GM12864 (cell line): ENCODE measurements around the gene PFN2.
"Not testable (repeated sequence)": the region's sequence is repeated elsewhere in the genome, so short reads cannot be mapped to it uniquely, and the experiment has no call there.

Experiments used
- DNase-seq: peaks from one replicate; pipeline ENCODE4 v3.0.0-alpha.2; 2011; ENCODE audit warnings: low read depth
- H3K4me3 ChIP-seq: 2 replicates; pipeline ENCODE4 v1.5.1; 2011; ENCODE audit warnings: mild to moderate bottlenecking, low read depth, low read length, control low read depth
- CTCF ChIP-seq: IDR thresholded peaks from 2 replicates; pipeline ENCODE4 v1.5.1; 2011; ENCODE audit warnings: low read depth, mild to moderate bottlenecking, moderate library complexity, low read length, control low read depth, inconsistent platforms; ENCODE audit errors: missing control alignments

The PFN2 gene

GRCh38 chr3:149957361-149958125 lies 13.2 kb downstream of the PFN2 start:
- TF ChIP-seq CTCF, result no peak
- DNase-seq, result no peak

GRCh38 chr3:149955449-149955848 lies 15.2 kb downstream of the PFN2 start:
- no peak overlapping the region for H3K4me3 ChIP-seq
- no peak for DNase-seq
- no peak for TF ChIP-seq CTCF

More at GRCh38 chr3:149957361-149958125, 13.2 kb downstream of the PFN2 start:
- H3K4me3 ChIP-seq, result no peak overlapping the region

GRCh38 chr3:149954812-149955211 lies 15.9 kb downstream of the PFN2 start:
- no peak for DNase-seq
- no peak for TF ChIP-seq CTCF
- no peak overlapping the region for H3K4me3 ChIP-seq

- no peak for DNase-seq
- H3K4me3 ChIP-seq, result no peak overlapping the region
- TF ChIP-seq CTCF, result no peak
Observed at GRCh38 chr3:149949181-149949580, 21.5 kb downstream of the PFN2 start.

GRCh38 chr3:149947231-149947630 lies 23.5 kb downstream of the PFN2 start:
- no peak for TF ChIP-seq CTCF
- no peak overlapping the region for H3K4me3 ChIP-seq
- DNase-seq, result no peak

- not testable (repeated sequence) for DNase-seq, H3K4me3 ChIP-seq
Observed at GRCh38 chr3:149943966-149944365, 26.7 kb downstream of the PFN2 start.

GRCh38 chr3:149942409-149942808 lies 28.3 kb downstream of the PFN2 start:
- no peak overlapping the region for H3K4me3 ChIP-seq
- TF ChIP-seq CTCF, result no peak
- DNase-seq, result no peak

- TF ChIP-seq CTCF, result no peak
Observed at GRCh38 chr3:149941946-149942345, 28.7 kb downstream of the PFN2 start.

More at GRCh38 chr3:149941946-149942345, 28.7 kb downstream of the PFN2 start:
- H3K4me3 ChIP-seq, result no peak overlapping the region
- no peak for DNase-seq
